PC-3 (cell line): ENCODE measurements around the gene PTPRD. TPM values are rescaled to one million over a fixed set of nuclear protein-coding genes. Genes with fewer than 3 reads are reported as not detected.

ENCODE experiments used
- ATAC-seq: fragments of 200-7000 bp; cut with Tn5 transposase; 2 replicates; pipeline ENCODE4 v1.9.1; 2020; ENCODE audit warnings: mild to moderate bottlenecking, moderate library complexity
- BruUV-seq: library from RNA; stranded (reverse); fragments of 400-500 nt; replicated peaks from 2 replicates; lab custom pipeline; 2021; lab: Mats Ljungman, UMichigan
- CTCF ChIA-PET: fragments of 300-600 bp; sonication (Branson Sonifier 250); formaldehyde crosslinking; loops from one replicate; lab custom pipeline; 2022; ENCODE audit warnings: antibody characterized with exemption; lab: Charles Lee
- POLR2A ChIA-PET: fragments of 300-600 bp; sonication (Branson Sonifier 250); formaldehyde crosslinking; loops from one replicate; lab custom pipeline; 2022; ENCODE audit warnings: antibody characterized with exemption; ENCODE audit not compliant: unreplicated experiment; lab: Charles Lee
- DNase-seq: peaks from one replicate; pipeline ENCODE4 v3.0.0-alpha.2; 2015
- H2AFZ ChIP-seq: fragments of 300-600 bp; sonication (generic); 2 replicates; pipeline ENCODE4 v1.6.0; 2016; ENCODE audit warnings: antibody characterized with exemption, low read length
- H3F3A ChIP-seq: fragments of 300-600 bp; sonication (generic); one replicate; pipeline ENCODE4 v1.6.0; 2017; ENCODE audit warnings: antibody characterized with exemption, low read length, control low read depth, mild to moderate bottlenecking; ENCODE audit not compliant: unreplicated experiment
- H3K27ac ChIP-seq: fragments of 300-600 bp; sonication (generic); 2 replicates; pipeline ENCODE4 v1.5.1; 2016; ENCODE audit warnings: mild to moderate bottlenecking, low read length
- H3K27me3 ChIP-seq: fragments of 300-600 bp; sonication (generic); 2 replicates; pipeline ENCODE4 v1.6.1; 2016; ENCODE audit warnings: low read length, mixed read lengths
- H3K36me3 ChIP-seq: fragments of 300-600 bp; sonication (generic); 2 replicates; pipeline ENCODE4 v1.6.1; 2016; ENCODE audit warnings: low read depth, mixed run types, low read length, mixed read lengths
- H3K4me1 ChIP-seq: fragments of 300-600 bp; sonication (generic); 2 replicates; pipeline ENCODE4 v1.5.1; 2016; ENCODE audit warnings: low read length; ENCODE audit not compliant: insufficient read depth
- H3K4me2 ChIP-seq: fragments of 300-600 bp; sonication (generic); 2 replicates; pipeline ENCODE4 v1.6.0; 2016; ENCODE audit warnings: low read length
- H3K4me3 ChIP-seq: fragments of 300-600 bp; sonication (generic); 2 replicates; pipeline ENCODE4 v1.5.1; 2016; ENCODE audit warnings: mild to moderate bottlenecking, low read length, mixed read lengths
- H3K79me2 ChIP-seq: fragments of 300-600 bp; sonication (generic); 2 replicates; pipeline ENCODE4 v1.6.1; 2017; ENCODE audit warnings: low read length, mixed read lengths
- H3K9ac ChIP-seq: fragments of 300-600 bp; sonication (generic); 2 replicates; pipeline ENCODE4 v1.6.0; 2016; ENCODE audit warnings: mild to moderate bottlenecking, low read length
- H3K9me2 ChIP-seq: fragments of 300-600 bp; sonication (generic); replicated peaks from 2 replicates; pipeline ENCODE4 v1.6.1; 2016; ENCODE audit warnings: mixed run types, low read length, mixed read lengths
- H3K9me3 ChIP-seq: fragments of 300-600 bp; sonication (generic); 2 replicates; pipeline ENCODE4 v1.6.1; 2016; ENCODE audit warnings: low read length, mixed read lengths
- H4K20me1 ChIP-seq: fragments of 300-600 bp; sonication (generic); 2 replicates; pipeline ENCODE4 v1.6.1; 2016; ENCODE audit warnings: low read length, mixed read lengths
- CTCF ChIP-seq: fragments of 300-600 bp; sonication (generic); conservative IDR thresholded peaks from 2 replicates; pipeline ENCODE4 v1.5.1; 2017; ENCODE audit warnings: antibody characterized with exemption, low read depth, mild to moderate bottlenecking, low read length
- EZH2 ChIP-seq: fragments of 300-600 bp; sonication (generic); IDR thresholded peaks from one replicate; pipeline ENCODE4 v1.6.1; 2017; ENCODE audit warnings: antibody characterized with exemption, mild to moderate bottlenecking, low read length; ENCODE audit not compliant: unreplicated experiment
- EZH2phosphoT487 ChIP-seq: fragments of 300-600 bp; sonication (generic); IDR thresholded peaks from 2 replicates; pipeline ENCODE4 v1.6.1; 2018; ENCODE audit warnings: mild to moderate bottlenecking, antibody characterized with exemption, low read length, borderline replicate concordance
- intact Hi-C: fragments of 100-400 bp; cut with micrococcal nuclease; formaldehyde crosslinking; loops from 2 replicates; pipeline ENCODE4 v1.9.0; 2023
- total RNA-seq: library from RNA; depleted of rRNA; stranded (reverse); fragments of >200 nt; gene quantifications from 2 replicates; pipeline ENCODE4 v1.2.3, GENCODE V29; 2014

The PTPRD gene
- total RNA-seq, 1 experiment from 2014 or later, result not detected

GRCh38 chr9:8917956-8918739 lies 1694.7 kb downstream of the PTPRD start:
- intact Hi-C loops, result no loop called here
- POLR2A ChIA-PET, result no interaction called here

GRCh38 chr9:8916771-8917170 lies 1696.0 kb downstream of the PTPRD start:
- H3K4me3 ChIP-seq, result no peak overlapping the region
- CTCF ChIA-PET, result no interaction called here

More at GRCh38 chr9:8917956-8918739, 1694.7 kb downstream of the PTPRD start:
- Histone ChIP-seq H3K9ac (no peak overlapping the region), H3K9me3 (no peaks in the 10 kb centered on the region), H3K4me3 (no peak overlapping the region), H4K20me1 (no peaks in the 10 kb centered on the region), H3K27me3 (no peaks in the 10 kb centered on the region), H3K4me1 (no peaks in the 10 kb centered on the region), H3K27ac (no peak overlapping the region), H3K36me3 (no peaks in the 10 kb centered on the region), H2AFZ (no peak overlapping the region), H3F3A (no peaks in the 10 kb centered on the region), H3K4me2 (no peak overlapping the region), H3K79me2 (no peaks in the 10 kb centered on the region), H3K9me2 (no peaks in the 10 kb centered on the region)
- no peak for DNase-seq
- no TSS peak for BruUV-seq
- CTCF ChIA-PET, result no interaction called here
- TF ChIP-seq EZH2, result no peak
- TF ChIP-seq EZH2phosphoT487, result no peak
- no peak for TF ChIP-seq CTCF
- no peak for ATAC-seq

More at GRCh38 chr9:8916771-8917170, 1696.0 kb downstream of the PTPRD start:
- no peak for ATAC-seq
- intact Hi-C loops, result no loop called here
- Histone ChIP-seq H3K9me3 (0 out of 2 replicates have a peak, but pooled peaks cover 2% of the 10 kb centered on the region), H3K27ac (no peak overlapping the region), H4K20me1 (no peaks in the 10 kb centered on the region), H3K27me3 (no peaks in the 10 kb centered on the region), H3K4me2 (no peak overlapping the region), H2AFZ (no peak overlapping the region), H3K36me3 (no peaks in the 10 kb centered on the region), H3K9ac (no peak overlapping the region), H3K79me2 (no peaks in the 10 kb centered on the region), H3K9me2 (no peaks in the 10 kb centered on the region), H3F3A (no peaks in the 10 kb centered on the region), H3K4me1 (no peaks in the 10 kb centered on the region)
- TF ChIP-seq CTCF (no peak), EZH2phosphoT487 (no peak), EZH2 (no peak)
- no peak for DNase-seq
- BruUV-seq, result no TSS peak
- POLR2A ChIA-PET, result no interaction called here
